ENCODE measurements around the gene HSPBP1. TPM values are rescaled to one million over a fixed set of nuclear protein-coding genes. Genes with fewer than 3 reads are reported as not detected.

HSPBP1 gene
- total RNA-seq, 1 donor from 2014 or later, result 32.2 TPM

- CTCF ChIA-PET, result no interaction called here
- Mint-ChIP-seq H3K4me3 (no peak overlapping the region), H3K36me3 (ENCODE audit: low read depth) (no peaks in the 10 kb centered on the region), H3K27ac (no peak overlapping the region), H3K4me1 (no peaks in the 10 kb centered on the region), H3K27me3 (no peaks in the 10 kb centered on the region), H3K9me3 (no peaks in the 10 kb centered on the region)
- TF ChIP-seq, protein P1, sequence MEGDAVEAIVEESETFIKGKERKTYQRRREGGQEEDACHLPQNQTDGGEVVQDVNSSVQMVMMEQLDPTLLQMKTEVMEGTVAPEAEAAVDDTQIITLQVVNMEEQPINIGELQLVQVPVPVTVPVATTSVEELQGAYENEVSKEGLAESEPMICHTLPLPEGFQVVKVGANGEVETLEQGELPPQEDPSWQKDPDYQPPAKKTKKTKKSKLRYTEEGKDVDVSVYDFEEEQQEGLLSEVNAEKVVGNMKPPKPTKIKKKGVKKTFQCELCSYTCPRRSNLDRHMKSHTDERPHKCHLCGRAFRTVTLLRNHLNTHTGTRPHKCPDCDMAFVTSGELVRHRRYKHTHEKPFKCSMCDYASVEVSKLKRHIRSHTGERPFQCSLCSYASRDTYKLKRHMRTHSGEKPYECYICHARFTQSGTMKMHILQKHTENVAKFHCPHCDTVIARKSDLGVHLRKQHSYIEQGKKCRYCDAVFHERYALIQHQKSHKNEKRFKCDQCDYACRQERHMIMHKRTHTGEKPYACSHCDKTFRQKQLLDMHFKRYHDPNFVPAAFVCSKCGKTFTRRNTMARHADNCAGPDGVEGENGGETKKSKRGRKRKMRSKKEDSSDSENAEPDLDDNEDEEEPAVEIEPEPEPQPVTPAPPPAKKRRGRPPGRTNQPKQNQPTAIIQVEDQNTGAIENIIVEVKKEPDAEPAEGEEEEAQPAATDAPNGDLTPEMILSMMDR (IDR thresholded peaks at IDR 0.05), result no peak
- intact Hi-C loops (cut with micrococcal nuclease), result no loop called here
- ATAC-seq (ENCODE audit: low read depth) (no peak), DNase-seq (no peak)
- POLR2A ChIA-PET, result no interaction called here
Measured at GRCh38 chr19:55314396-55314795, 34.5 kb upstream of the HSPBP1 start.

- no peak overlapping the region for H3K4me3 Mint-ChIP-seq
- H3K27ac Mint-ChIP-seq, result no peak overlapping the region
- POLR2A ChIA-PET, result interaction anchor here (0.6 kb wide), 1 partner anchor 95 kb away, joined by 4 read pairs; the partner anchor contains the start of gene UBE2S
- CTCF ChIA-PET, result no interaction called here
- H3K36me3 Mint-ChIP-seq (ENCODE audit: low read depth), result no peaks in the 10 kb centered on the region
- TF ChIP-seq, protein P1 (IDR thresholded peaks at IDR 0.05), result no peak
- H3K27me3 Mint-ChIP-seq, result no peaks in the 10 kb centered on the region
- no peaks in the 10 kb centered on the region for H3K9me3 Mint-ChIP-seq
- DNase-seq (no peak), ATAC-seq (ENCODE audit: low read depth) (no peak)
- H3K4me1 Mint-ChIP-seq, result no peaks in the 10 kb centered on the region
- intact Hi-C loops (cut with micrococcal nuclease), result no loop called here
Measured at GRCh38 chr19:55312621-55313512, 33.0 kb upstream of the HSPBP1 start.

- ChIA-PET POLR2A (interaction anchor here (0.6 kb wide), 2 partner anchors 73 to 96 kb away, joined by 4 read pairs; partner anchors contain the start of gene UBE2S), CTCF (no interaction called here)
- DNase-seq (no peak), ATAC-seq (ENCODE audit: low read depth) (no peak)
- H3K27ac Mint-ChIP-seq, result no peak overlapping the region
- H3K9me3 Mint-ChIP-seq, result no peaks in the 10 kb centered on the region
- H3K4me3 Mint-ChIP-seq, result no peak overlapping the region
- TF ChIP-seq, protein P1 (IDR thresholded peaks at IDR 0.05), result no peak
- intact Hi-C loops (cut with micrococcal nuclease), result no loop called here
- H3K4me1 Mint-ChIP-seq, result no peaks in the 10 kb centered on the region
- H3K36me3 Mint-ChIP-seq (ENCODE audit: low read depth), result no peaks in the 10 kb centered on the region
- no peaks in the 10 kb centered on the region for H3K27me3 Mint-ChIP-seq
Measured at GRCh38 chr19:55311797-55312196, 31.9 kb upstream of the HSPBP1 start.

DNA sequence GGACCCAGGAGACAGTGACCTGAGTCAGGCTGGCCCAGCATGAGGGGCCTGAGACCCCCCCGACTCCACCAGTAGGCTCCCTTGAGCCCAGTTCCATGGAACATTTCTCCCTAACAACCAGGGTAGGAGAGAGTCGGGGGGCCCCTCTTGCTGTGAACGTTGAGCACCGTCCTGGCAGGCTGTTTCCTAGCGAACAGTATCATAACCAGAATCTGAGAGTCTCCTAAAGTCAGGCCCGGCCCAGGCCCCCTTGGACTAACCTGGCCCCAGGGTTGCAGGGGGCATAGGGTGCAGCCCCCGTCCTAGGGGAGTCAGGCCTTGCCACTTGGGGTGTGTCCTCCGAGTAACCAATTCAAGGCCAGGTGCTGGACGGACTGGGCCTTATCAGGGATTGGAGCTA lies 31.5 kb upstream of the HSPBP1 start:
- TF ChIP-seq, protein P1 (IDR thresholded peaks at IDR 0.05), result no peak
- Mint-ChIP-seq H3K4me1 (no peaks in the 10 kb centered on the region), H3K36me3 (ENCODE audit: low read depth) (no peaks in the 10 kb centered on the region), H3K9me3 (no peaks in the 10 kb centered on the region), H3K27ac (no peak overlapping the region), H3K4me3 (no peak overlapping the region), H3K27me3 (no peaks in the 10 kb centered on the region)
- ChIA-PET POLR2A (no interaction called here), CTCF (no interaction called here)
- ATAC-seq (ENCODE audit: low read depth), result no peak
- intact Hi-C loops (cut with micrococcal nuclease), result no loop called here
- no peak for DNase-seq

- CTCF ChIA-PET, result no interaction called here
- TF ChIP-seq, protein P1 (IDR thresholded peaks at IDR 0.05), result no peak
- Mint-ChIP-seq H3K27me3 (no peaks in the 10 kb centered on the region), H3K36me3 (ENCODE audit: low read depth) (no peaks in the 10 kb centered on the region), H3K4me1 (no peaks in the 10 kb centered on the region), H3K9me3 (no peaks in the 10 kb centered on the region), H3K4me3 (no peak overlapping the region), H3K27ac (no peak overlapping the region)
- POLR2A ChIA-PET, result interaction anchor here (0.6 kb wide), 1 partner anchor 93 kb away, joined by 5 read pairs; no protein-coding TSS in a partner anchor
- intact Hi-C loops (cut with micrococcal nuclease), result no loop called here
- ATAC-seq (ENCODE audit: low read depth), result no peak
- DNase-seq, result no peak
Measured at GRCh38 chr19:55310498-55310897, 30.6 kb upstream of the HSPBP1 start.

All from activated B cell treated with CpG ODN at 0.5 μM for 24 hours (primary cell).